Astrocyte of the cerebellum (primary cell): ENCODE results near the gene CMTM5.
"Not testable (repeated sequence)": the region's sequence is repeated elsewhere in the genome, so short reads cannot be mapped to it uniquely, and the experiment has no call there.

Experiments
- DNase-seq: peaks from one replicate; pipeline ENCODE4 v3.0.0-alpha.2; 2011; ENCODE audit warnings: low read depth
- H3K4me3 ChIP-seq: 2 replicates; pipeline ENCODE4 v1.5.1; 2011; ENCODE audit warnings: mild to moderate bottlenecking, low read depth, low read length, moderate library complexity
- in situ Hi-C: cut with HindIII; loops from 2 replicates; pipeline ENCODE4 v1.10.0; 2017; ENCODE audit warnings: low sequenced_read_pairs
- TF ChIP-seq, protein P1 (sequence below): IDR thresholded peaks from 2 replicates; pipeline ENCODE4 v1.5.1; 2012; ENCODE audit warnings: low read length, low read depth, moderate library complexity, mild to moderate bottlenecking; ENCODE audit errors: missing control alignments

CMTM5 gene

DNA sequence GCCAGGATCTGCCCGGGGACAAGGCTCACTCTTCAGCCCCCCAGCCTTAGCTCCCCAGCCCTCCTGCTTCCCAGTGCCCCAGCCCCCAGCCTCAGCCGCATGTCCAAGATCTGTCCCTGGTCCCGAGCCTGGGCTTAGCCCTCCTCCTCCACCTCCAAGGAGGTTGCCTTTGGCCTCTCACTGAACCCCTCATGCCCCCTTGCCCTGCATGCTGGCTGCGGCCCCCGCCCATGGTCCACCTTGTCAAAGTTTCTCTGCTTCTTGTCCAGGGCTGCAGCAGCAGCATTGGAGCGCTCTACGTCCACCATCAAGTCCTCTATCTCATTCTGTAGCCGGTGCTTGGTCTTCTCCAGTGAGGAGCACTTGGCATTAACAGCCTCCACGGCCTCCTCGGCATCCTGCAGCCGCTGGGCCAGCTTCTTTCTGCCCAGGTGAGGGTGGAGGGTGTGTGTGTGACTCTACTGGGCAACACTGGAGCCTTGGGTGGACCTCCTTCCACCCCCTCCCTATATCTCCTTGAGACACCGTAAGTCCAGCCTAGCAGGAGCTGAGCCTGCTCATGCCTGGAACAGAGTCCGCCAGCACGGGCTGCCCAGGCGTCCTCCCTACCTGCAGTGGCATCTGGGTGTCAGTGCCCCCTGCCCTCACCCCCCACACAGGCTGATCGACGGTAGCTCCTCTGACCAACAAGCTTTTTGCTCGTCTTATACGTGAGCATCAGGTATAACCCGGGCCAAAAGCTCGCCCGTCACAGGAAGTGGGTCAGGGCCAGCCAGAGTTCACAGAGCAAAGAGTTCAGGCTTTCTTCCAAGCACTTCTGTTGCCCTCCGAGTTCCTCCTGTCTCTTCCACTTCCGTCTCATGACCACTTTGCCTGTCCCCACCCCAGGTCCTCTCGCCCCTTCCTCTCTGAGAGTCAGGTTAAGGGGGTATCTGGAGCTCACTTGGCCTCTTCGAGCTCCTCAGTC lies 11.4 kb downstream of the CMTM5 start:
- TF ChIP-seq, protein P1, sequence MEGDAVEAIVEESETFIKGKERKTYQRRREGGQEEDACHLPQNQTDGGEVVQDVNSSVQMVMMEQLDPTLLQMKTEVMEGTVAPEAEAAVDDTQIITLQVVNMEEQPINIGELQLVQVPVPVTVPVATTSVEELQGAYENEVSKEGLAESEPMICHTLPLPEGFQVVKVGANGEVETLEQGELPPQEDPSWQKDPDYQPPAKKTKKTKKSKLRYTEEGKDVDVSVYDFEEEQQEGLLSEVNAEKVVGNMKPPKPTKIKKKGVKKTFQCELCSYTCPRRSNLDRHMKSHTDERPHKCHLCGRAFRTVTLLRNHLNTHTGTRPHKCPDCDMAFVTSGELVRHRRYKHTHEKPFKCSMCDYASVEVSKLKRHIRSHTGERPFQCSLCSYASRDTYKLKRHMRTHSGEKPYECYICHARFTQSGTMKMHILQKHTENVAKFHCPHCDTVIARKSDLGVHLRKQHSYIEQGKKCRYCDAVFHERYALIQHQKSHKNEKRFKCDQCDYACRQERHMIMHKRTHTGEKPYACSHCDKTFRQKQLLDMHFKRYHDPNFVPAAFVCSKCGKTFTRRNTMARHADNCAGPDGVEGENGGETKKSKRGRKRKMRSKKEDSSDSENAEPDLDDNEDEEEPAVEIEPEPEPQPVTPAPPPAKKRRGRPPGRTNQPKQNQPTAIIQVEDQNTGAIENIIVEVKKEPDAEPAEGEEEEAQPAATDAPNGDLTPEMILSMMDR = no peak
- H3K4me3 ChIP-seq = no peak overlapping the region
- in situ Hi-C loops = no loop called here
- DNase-seq = no peak

- in situ Hi-C loops = no loop called here
These were observed 12.2 kb downstream of the CMTM5 start for GRCh38 chr14:23388996-23389395.

GRCh38 chr14:23389396-23389795 lies 12.6 kb downstream of the CMTM5 start:
- TF ChIP-seq, protein P1 = no peak
- no peak for DNase-seq
- in situ Hi-C loops = no loop called here
- H3K4me3 ChIP-seq = no peak overlapping the region

More at GRCh38 chr14:23388996-23389395, 12.2 kb downstream of the CMTM5 start:
- TF ChIP-seq, protein P1 = no peak
- no peak overlapping the region for H3K4me3 ChIP-seq
- no peak for DNase-seq

GRCh38 chr14:23389871-23390270 lies 13.0 kb downstream of the CMTM5 start:
- in situ Hi-C loops, DNase-seq, H3K4me3 ChIP-seq: not testable (repeated sequence)

- TF ChIP-seq, protein P1 = no peak
- in situ Hi-C loops = no loop called here
- H3K4me3 ChIP-seq = no peak overlapping the region
These were observed 15.8 kb downstream of the CMTM5 start for GRCh38 chr14:23392613-23393012.

DNA sequence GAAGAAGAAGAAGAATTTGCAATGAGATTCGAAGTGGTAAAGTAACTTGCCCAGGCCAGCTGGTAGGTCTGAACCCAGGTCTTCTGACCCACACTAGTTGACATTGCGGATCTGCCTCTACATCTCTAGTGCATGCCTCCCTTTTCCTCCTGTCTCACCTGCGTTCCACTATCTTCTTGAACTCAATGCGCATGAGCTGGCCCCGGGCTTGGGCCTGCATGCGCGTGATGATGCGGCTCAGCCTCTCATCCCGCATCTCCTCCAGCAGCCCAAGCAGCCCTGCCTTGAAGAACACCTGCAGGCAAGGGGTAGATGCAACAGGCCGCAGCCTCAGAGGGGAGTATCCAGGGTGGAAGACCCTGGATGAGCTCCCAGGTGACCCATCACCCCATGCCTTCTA lies 19.3 kb downstream of the CMTM5 start:
- in situ Hi-C loops = no loop called here
- DNase-seq = no peak
- no peak overlapping the region for H3K4me3 ChIP-seq
- TF ChIP-seq, protein P1 = no peak

More at GRCh38 chr14:23392613-23393012, 15.8 kb downstream of the CMTM5 start:
- DNase-seq = no peak

- DNase-seq = no peak
- in situ Hi-C loops = no loop called here
- no peak overlapping the region for H3K4me3 ChIP-seq
- TF ChIP-seq, protein P1 = no peak
These were observed 20.0 kb downstream of the CMTM5 start for GRCh38 chr14:23396781-23397407.
